Mucosa of stomach (tissue), 1 donor: ENCODE data around the gene CD276.

Experiments
- H3K27me3 ChIP-seq: one replicate; pipeline ENCODE4 v1.7.0; 2013; ENCODE audit warnings: mild to moderate bottlenecking, low read length; ENCODE audit not compliant: control insufficient read depth, insufficient read depth
- H3K36me3 ChIP-seq: one replicate; pipeline ENCODE4 v1.7.0; 2013; ENCODE audit warnings: low read length; ENCODE audit not compliant: control insufficient read depth, insufficient read depth
- H3K4me1 ChIP-seq: one replicate; pipeline ENCODE4 v1.7.0; 2013; ENCODE audit warnings: mild to moderate bottlenecking, low read length; ENCODE audit not compliant: control insufficient read depth, insufficient read depth
- H3K4me3 ChIP-seq: one replicate; pipeline ENCODE4 v1.7.0; 2013; ENCODE audit warnings: low read length
- H3K9ac ChIP-seq: one replicate; pipeline ENCODE4 v1.7.0; 2013; ENCODE audit warnings: mild to moderate bottlenecking, low read length, moderate library complexity
- H3K9me3 ChIP-seq: one replicate; pipeline ENCODE4 v1.7.0; 2013; ENCODE audit warnings: mild to moderate bottlenecking, low read length, moderate library complexity; ENCODE audit not compliant: control insufficient read depth
- donor health status: Pancreatic carcinoma.

The CD276 gene

GRCh38 chr15:73753250-73754130 lies 69.3 kb downstream of the CD276 start, which contains the start of gene INSYN1:
Gene INSYN1, minus strand, starts transcription at chr15:73753351. Its CDS starts 2,221 bp downstream, at chr15:73751130.
- H3K4me3 ChIP-seq, result no peak within 1 kb of the TSS
- H3K4me1 ChIP-seq, result no peaks in the 10 kb centered on the region
- no peak within 1 kb of the TSS for H3K9ac ChIP-seq
- peaks cover 52% of the 10 kb centered on the region for H3K27me3 ChIP-seq
- no peaks in the 10 kb centered on the region for H3K9me3 ChIP-seq
- H3K36me3 ChIP-seq, result no peaks in the 10 kb centered on the region

GRCh38 chr15:73754461-73754860 lies 70.3 kb downstream of the CD276 start:
- Histone ChIP-seq H3K36me3 (no peaks in the 10 kb centered on the region), H3K9ac (no peak overlapping the region), H3K4me1 (no peaks in the 10 kb centered on the region), H3K9me3 (no peaks in the 10 kb centered on the region), H3K4me3 (no peak overlapping the region), H3K27me3 (peaks cover 52% of the 10 kb centered on the region)

GRCh38 chr15:73755481-73755880 lies 71.3 kb downstream of the CD276 start:
- Histone ChIP-seq H3K9me3 (no peaks in the 10 kb centered on the region), H3K9ac (no peak overlapping the region), H3K36me3 (no peaks in the 10 kb centered on the region), H3K27me3 (peaks cover 48% of the 10 kb centered on the region), H3K4me3 (no peak overlapping the region), H3K4me1 (no peaks in the 10 kb centered on the region)

GRCh38 chr15:73755946-73756345 lies 71.8 kb downstream of the CD276 start:
- H3K36me3 ChIP-seq, result no peaks in the 10 kb centered on the region
- peaks cover 44% of the 10 kb centered on the region for H3K27me3 ChIP-seq
- no peak overlapping the region for H3K9ac ChIP-seq
- no peaks in the 10 kb centered on the region for H3K4me1 ChIP-seq
- no peaks in the 10 kb centered on the region for H3K9me3 ChIP-seq
- H3K4me3 ChIP-seq, result no peak overlapping the region

- no peaks in the 10 kb centered on the region for H3K9me3 ChIP-seq
- peaks cover 39% of the 10 kb centered on the region for H3K27me3 ChIP-seq
- H3K9ac ChIP-seq, result no peak overlapping the region
- no peak overlapping the region for H3K4me3 ChIP-seq
- H3K4me1 ChIP-seq, result no peaks in the 10 kb centered on the region
- H3K36me3 ChIP-seq, result no peaks in the 10 kb centered on the region
Observed at GRCh38 chr15:73756390-73756789, 72.2 kb downstream of the CD276 start.

- Histone ChIP-seq H3K4me3 (no peak overlapping the region), H3K9me3 (no peaks in the 10 kb centered on the region), H3K4me1 (no peaks in the 10 kb centered on the region), H3K36me3 (no peaks in the 10 kb centered on the region), H3K27me3 (peaks cover 35% of the 10 kb centered on the region), H3K9ac (no peak overlapping the region)
Observed at GRCh38 chr15:73756947-73757513, 72.8 kb downstream of the CD276 start.

- Histone ChIP-seq H3K9me3 (no peaks in the 10 kb centered on the region), H3K4me1 (no peaks in the 10 kb centered on the region), H3K27me3 (peaks cover 30% of the 10 kb centered on the region), H3K4me3 (no peak overlapping the region), H3K9ac (no peak overlapping the region), H3K36me3 (no peaks in the 10 kb centered on the region)
Observed at GRCh38 chr15:73757571-73757970, 73.4 kb downstream of the CD276 start.

- Histone ChIP-seq H3K9me3 (no peaks in the 10 kb centered on the region), H3K9ac (no peak overlapping the region), H3K27me3 (peaks cover 26% of the 10 kb centered on the region)
Observed at GRCh38 chr15:73758461-73758860, 74.3 kb downstream of the CD276 start.

GRCh38 chr15:73760330-73761329 lies 76.4 kb downstream of the CD276 start:
- no peaks in the 10 kb centered on the region for H3K9me3 ChIP-seq
- no peaks in the 10 kb centered on the region for H3K36me3 ChIP-seq
- peaks cover 11% of the 10 kb centered on the region for H3K27me3 ChIP-seq
- H3K4me1 ChIP-seq, result no peaks in the 10 kb centered on the region
- H3K9ac ChIP-seq, result no peak overlapping the region
- no peak overlapping the region for H3K4me3 ChIP-seq

More at GRCh38 chr15:73758461-73758860, 74.3 kb downstream of the CD276 start:
- no peaks in the 10 kb centered on the region for H3K36me3 ChIP-seq
- no peak overlapping the region for H3K4me3 ChIP-seq
- no peaks in the 10 kb centered on the region for H3K4me1 ChIP-seq

GRCh38 chr15:73763931-73764330 lies 79.7 kb downstream of the CD276 start:
- H3K4me3 ChIP-seq, result no peak overlapping the region
- no peaks in the 10 kb centered on the region for H3K9me3 ChIP-seq
- no peaks in the 10 kb centered on the region for H3K4me1 ChIP-seq
- no peaks in the 10 kb centered on the region for H3K27me3 ChIP-seq
- H3K9ac ChIP-seq, result no peak overlapping the region
- no peaks in the 10 kb centered on the region for H3K36me3 ChIP-seq
